Measurements from ENCODE around the gene CCDC188.
A peak's percentile ranks its signal among the peaks of the same experiment; 100 is the strongest.

Gene CCDC188

DNA sequence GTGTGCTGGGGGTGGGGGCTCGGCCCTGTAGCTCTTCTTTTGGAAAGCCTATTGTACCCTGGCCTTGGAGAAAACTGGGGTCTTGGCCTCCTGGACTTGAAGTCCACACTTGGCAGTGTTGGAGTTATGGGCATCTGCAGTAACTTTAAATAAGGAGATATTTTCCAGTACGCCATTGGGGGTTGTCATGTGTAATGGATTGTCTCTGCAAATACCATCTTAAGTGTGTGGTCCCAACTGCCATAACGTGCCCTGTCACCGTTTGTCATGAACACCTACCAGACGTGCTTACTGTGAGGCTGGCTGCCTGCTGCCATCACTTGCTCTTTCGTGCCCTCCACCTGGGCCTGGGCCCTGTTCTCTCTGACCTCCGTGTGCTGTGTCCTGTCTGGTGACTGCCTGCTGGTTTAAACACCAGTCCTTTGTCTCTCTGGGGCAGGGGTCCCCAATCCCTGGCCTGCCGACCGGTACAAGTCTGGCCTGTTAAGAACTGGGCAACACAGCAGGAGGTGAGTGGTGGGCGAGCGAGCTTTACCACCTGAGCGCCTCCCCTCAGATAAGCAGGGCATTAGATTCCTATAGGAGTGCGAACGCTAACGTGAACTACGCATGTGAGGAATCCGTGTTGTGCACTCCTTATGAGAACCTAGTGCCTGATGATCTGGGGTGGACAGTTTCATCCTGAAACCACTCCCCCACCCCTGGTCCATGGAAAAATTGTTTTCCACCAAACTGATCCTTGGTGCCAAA is 22.8 kb downstream of the CCDC188 start:
- no peak for DNase-seq
- in situ Hi-C loops (cut with HindIII; ENCODE audit: low pct_ligation_motif_present, low pct_unique_long_range_greater_than_20kb, low sequenced_read_pairs) = no loop called here

DNA sequence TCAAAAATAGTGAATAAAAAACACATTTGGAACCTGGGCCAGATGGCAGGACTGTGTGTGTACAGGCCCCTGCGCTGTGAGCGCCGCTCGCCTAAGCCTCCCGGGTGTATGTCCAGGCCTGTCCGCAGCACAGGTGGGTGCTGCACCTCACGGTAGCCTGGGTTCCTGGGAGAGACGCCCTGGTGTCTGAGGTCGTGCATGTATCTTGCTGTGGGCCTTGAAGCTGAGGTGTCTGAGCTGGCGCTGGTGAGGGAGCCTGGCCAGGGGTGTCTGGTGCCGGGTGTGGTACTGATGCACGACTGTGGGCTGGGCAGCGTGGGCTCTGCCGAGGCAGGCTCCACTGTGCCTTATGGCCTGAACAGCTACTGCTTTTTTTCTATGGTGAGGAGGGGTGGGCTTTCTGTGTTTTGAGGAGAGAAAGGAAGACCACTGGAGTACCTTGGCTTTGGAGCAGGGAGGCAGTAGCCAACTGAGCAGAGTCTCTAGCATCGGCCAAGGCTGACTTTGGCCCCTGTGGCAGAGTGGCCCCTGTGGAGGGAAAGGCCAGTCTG is 23.5 kb downstream of the CCDC188 start:
- in situ Hi-C loops (cut with HindIII; ENCODE audit: low pct_ligation_motif_present, low pct_unique_long_range_greater_than_20kb, low sequenced_read_pairs) = no loop called here
- DNase-seq = no peak

DNA sequence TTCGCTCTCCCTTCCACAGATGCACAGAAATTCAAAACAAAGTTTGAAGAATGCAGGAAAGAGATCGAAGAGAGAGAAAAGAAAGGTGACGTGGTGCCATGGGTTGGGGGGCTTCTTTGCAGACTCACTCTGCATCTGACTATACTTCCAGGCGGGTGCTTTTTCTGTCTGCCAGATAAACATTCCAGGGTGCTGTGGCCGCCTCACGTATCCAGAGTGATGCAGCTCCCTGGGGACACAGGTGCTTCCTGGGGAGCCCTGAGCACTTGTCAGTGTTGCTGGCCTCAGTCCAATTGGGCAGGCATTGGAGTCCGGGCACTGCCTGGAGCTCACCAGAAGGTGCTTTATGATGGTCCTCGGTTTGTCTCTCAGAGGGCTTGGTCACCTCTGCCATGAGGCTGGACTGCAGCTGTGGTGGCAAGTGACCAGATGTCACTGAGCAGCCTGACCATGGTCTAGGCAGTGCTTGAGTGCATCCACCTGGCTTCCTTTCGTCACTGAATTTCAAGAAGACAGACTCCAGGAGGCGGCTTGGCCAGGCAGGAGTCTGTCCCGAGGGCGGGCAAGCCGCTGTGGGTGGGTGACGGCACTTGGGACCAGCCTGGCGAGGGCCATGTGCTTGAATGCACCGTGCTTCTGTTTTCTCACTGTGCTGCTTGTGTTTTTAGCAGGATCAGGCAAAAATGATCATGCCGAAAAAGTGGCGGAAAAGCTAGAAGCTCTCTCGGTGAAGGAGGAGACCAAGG is 24.4 kb downstream of the CCDC188 start:
- no peak for DNase-seq
- in situ Hi-C loops (cut with HindIII; ENCODE audit: low pct_ligation_motif_present, low pct_unique_long_range_greater_than_20kb, low sequenced_read_pairs) = no loop called here

DNA sequence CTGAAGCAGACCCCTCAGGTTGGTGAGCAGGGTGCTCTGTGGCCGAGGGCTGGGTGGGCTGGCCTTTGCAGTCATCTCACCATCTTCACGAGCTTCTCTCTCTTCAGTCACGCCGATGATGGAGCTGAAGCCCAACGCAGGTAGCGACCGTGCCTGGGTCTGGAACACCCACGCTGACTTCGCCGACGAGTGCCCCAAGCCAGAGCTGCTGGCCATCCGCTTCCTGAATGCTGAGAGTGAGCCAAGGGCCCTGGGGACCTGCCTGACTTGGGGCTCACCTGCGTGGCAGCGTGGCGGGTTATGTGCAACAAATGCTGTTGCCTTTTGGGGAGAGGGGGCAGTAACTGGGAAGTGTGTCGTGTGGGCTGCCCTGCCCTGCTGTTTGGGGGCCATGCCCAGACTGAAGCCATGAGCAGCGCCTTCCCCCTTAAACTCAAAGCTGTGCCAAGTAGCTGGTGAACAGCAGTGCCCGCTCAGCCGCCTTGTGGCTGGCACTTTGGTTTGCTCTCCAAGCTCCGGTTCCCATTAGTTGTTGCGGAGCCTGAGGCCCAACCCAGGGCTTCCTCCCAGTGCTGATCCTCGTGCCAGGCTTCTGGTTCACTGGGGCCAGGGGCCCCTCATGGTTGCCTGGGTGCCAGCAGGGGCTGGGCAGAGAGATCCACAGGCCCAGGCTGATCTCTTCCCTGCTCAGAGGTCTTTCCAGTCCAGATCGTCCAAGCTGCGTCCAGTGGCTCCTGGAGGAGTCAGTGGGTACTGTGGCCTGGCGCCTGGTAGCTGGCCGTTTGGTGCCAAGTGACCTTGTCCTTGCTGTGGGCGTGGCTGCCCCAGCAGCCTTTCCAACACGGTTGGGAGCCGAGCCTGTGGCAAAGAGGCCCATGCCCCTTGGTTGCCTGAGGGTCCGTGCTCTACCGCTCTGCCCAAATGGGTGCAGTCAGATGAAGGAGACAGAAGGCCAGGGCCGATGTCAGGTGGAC is 25.4 kb downstream of the CCDC188 start:
- in situ Hi-C loops (cut with HindIII; ENCODE audit: low pct_ligation_motif_present, low pct_unique_long_range_greater_than_20kb, low sequenced_read_pairs) = no loop called here
- DNase-seq = no peak

DNA sequence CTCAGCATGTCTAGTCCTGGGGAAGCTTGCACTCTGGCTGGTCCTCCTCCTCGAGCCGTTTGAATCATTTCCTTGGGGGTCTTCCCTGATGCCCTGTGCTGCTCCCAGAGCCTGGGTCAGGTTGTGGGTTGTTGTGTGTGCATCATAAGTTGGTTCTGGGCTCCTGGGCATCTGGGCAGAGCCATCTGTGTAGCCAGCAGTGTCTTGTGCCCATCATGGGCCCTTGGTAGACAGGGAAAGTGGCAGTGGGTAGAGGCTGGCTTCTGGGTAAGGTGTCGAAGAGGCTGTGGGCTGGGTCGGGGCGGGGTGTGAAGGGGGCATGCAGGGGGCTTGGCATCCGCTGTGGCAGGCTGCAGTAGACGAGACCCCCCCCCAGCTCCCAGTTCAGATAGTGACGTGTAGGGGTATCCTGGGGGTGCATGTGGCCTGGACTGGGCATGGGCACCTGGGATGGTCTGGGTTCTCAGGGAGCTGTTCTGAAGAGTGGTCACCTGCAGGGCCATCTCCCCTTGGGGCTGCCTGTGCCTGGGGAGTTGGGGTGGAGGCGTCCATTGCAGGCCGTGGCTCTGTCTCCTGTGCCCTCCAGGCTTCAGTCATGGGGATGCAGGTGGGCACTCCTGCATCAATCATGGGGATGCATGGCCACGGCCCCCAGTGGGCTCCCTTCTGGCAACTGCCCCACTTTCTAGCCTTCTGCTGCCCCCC is 26.6 kb downstream of the CCDC188 start:
- no peak for DNase-seq
- in situ Hi-C loops (cut with HindIII; ENCODE audit: low pct_ligation_motif_present, low pct_unique_long_range_greater_than_20kb, low sequenced_read_pairs) = no loop called here

DNA sequence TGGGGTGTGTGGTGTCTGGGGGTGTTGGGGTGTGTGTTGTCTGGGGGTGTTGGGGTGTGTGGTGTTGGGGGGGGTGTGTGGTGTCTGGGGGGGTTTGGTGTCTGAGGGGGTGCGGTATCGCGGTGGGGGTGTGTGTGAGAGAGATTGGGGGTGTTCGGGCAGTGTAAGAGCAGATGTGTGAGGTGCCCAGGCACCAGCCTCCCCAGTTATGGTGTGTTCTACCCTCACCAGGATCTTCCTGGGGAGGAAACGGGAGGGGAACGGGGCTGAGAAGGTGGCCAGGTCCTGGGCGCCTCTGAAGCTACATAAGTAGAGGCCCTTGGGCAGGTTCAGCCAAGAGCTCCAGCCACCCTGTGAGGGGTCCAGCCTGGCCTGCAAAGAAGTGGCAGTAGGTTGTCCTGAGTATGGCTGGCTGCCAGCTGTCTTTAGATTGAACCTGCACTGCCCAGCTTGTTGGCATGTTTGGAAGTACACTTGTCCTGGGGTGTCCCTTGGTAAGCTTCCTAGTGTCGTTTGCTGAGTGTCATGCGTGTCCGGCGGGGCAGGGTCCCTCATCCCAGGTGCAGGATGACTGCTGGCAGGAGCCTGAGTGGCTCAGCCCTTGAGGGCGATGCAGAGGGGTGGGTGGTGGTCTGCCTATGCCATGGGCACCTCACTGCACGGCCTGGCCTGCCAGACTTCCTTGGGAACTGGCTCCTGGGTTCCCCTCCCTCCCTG is 27.3 kb downstream of the CCDC188 start:
- DNase-seq = no peak
- in situ Hi-C loops (cut with HindIII; ENCODE audit: low pct_ligation_motif_present, low pct_unique_long_range_greater_than_20kb, low sequenced_read_pairs) = no loop called here

DNA sequence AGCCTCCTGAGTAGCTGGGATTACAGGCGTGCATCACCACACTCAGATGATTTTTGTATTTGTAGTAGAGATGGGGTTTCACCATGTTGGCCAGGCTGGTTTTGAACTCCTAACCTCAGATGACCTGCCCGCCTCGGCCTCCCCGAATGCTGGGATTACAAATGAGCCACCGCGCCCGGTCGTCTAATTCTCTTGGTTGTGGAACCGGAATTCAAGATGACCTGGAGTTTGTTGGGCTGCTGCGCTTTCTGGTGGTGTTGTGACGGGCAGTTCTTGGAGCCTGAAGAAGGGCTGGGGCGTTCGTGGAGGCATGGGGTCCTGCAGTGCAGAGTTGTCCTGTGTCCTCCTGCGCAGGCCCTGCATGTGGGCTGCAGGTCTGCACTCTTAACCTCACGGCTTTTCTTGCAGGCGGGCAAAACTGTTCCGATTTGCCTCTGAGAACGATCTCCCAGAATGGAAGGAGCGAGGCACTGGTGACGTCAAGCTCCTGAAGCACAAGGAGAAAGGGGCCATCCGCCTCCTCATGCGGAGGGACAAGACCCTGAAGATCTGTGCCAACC is 28.9 kb downstream of the CCDC188 start:
- in situ Hi-C loops (cut with HindIII; ENCODE audit: low pct_ligation_motif_present, low pct_unique_long_range_greater_than_20kb, low sequenced_read_pairs) = no loop called here
- DNase-seq = no peak

DNA sequence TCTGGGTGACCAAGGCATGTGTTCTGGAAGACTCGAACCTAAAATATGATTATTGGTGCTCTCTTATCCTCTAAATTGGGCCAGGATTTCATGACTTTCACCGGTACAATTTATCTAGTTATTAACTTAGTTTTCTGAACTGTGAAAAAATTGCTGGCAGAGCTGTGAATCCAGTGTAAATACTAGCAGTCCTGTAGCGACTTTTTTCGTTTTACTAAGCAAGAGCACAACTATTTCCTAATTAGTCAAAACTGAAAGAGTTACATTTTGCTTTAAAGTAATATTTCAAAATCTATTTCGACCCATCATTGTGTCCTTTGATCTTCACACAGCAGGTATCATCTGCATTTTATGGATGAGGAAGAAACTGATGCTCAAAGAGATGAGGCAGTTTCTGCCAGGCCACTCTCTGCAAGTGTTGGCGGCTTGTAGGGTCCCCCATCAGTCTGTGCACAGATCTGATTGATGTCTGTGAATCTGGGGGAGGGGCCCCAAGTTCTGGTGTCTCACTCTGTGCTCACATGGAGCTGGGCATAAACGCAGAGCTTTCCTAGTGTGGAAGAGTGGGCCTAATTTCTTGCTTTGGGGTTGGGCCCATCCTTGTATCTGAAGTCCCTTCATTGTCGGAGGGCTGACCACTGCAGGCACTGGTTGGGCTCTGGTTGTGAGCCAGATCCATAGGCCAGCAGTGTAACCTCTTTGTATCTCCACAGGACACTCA is 32.4 kb downstream of the CCDC188 start:
- in situ Hi-C loops (cut with HindIII; ENCODE audit: low pct_ligation_motif_present, low pct_unique_long_range_greater_than_20kb, low sequenced_read_pairs) = no loop called here
- no peak for DNase-seq

DNA sequence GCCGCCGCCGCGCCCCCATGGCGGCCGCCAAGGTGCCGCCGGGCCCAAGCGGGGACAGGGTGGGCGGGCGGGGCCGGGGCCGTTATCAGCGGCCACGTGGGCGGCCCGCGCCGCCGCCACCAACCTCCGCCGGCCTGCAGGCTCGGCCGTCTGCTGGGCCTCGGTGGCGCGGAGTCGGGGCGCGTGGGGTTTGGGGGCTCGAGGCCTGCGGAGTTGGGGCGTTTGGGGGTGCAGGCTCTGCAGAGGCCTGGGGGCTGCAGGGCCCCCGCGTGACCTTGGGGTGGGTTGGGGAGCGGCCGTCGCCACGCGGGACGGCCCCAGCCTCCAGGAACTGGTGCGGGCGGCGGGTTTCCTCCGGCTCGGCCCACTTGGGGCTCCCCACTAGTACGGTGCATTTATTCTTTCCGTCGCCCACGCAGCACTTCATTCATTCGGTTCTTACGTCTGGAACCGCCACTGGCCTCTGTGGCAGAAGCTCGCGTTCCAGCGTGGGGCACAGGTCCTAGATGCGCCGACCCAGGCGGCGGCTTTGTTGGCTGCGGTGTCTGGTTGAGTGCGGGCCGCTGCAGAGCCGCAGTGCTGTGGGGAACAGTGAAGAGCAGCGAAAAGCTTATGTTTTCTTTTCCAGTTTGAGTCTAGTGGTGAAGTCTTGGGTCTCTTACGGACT is 33.1 kb downstream of the CCDC188 start:
- in situ Hi-C loops (cut with HindIII; ENCODE audit: low pct_ligation_motif_present, low pct_unique_long_range_greater_than_20kb, low sequenced_read_pairs) = no loop called here
- peak; percentile 24 for DNase-seq

DNA sequence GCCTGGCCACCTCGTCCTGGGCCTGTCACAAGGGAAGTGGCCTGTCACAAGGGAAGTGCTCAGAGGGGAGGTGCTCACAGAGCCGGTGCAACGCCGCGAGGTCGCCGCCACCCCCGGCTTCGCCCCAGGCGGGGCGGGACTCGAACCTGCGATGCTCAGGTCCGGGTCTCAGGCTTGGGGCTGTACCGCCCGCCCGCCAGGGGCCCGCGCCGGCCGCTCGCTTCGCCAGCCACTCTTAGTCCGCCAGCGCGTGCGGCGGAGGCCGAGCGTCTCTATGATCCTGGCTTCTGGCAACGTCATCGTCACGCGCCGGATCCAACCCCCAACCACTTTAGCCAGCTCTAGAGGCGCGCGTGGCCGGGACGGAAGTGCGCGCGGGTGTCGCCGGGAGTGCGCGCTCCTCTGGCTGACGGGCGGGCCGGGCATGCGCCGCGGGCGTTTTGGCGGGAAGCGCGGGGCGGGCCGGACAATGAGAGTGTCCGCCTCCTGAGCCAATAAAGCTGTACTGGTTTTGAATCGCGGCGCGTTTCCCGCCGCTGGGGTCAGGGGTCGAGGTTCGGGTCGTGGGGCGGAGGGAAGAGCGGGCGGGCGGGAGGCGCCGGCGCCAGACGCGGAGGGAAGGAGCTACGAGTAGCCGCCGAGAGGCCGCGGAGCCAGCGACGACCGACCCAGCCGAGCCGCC is 33.8 kb downstream of the CCDC188 start, which contains the start of gene TRMT2A:
Gene TRMT2A (minus strand): TSS at position 276 of the 682 bp plus-strand sequence. CDS start 320 bp downstream, outside the sequence.
- in situ Hi-C loops (cut with HindIII; ENCODE audit: low pct_ligation_motif_present, low pct_unique_long_range_greater_than_20kb, low sequenced_read_pairs) = no loop called here

DNA sequence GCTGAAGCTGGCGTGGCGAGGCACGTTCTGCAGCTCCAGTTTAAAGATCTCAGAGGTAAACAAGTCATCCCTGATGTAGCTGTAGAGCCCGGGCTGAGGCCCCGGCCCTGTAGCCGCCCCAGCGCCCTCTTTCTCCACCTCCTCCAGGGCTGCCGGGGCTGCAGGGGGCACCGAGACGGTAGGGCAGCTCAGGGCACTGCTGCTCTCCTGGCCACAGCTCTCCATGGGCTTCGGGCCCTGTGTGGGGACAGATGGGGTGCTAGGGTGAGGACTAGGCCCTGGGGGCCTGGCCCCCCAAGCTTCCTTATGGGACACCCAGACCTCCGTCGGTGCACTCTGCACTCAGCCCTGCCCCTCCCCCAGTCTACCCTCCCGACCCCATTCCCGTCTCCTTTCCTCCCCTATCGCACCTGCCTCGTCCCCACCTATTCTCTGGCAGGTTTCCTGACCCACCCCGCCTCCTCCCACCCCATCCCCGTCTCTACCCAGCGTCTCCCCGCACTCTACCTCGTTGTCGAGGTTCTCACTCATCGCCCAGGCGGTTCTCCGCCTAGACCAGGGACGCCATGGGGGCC is 34.4 kb downstream of the CCDC188 start:
- DNase-seq = no peak
- in situ Hi-C loops (cut with HindIII; ENCODE audit: low pct_ligation_motif_present, low pct_unique_long_range_greater_than_20kb, low sequenced_read_pairs) = no loop called here

More for the DNA sequence above, 33.8 kb downstream of the CCDC188 start, which contains the start of gene TRMT2A:
- DNase-seq = peak; percentile 95

DNA sequence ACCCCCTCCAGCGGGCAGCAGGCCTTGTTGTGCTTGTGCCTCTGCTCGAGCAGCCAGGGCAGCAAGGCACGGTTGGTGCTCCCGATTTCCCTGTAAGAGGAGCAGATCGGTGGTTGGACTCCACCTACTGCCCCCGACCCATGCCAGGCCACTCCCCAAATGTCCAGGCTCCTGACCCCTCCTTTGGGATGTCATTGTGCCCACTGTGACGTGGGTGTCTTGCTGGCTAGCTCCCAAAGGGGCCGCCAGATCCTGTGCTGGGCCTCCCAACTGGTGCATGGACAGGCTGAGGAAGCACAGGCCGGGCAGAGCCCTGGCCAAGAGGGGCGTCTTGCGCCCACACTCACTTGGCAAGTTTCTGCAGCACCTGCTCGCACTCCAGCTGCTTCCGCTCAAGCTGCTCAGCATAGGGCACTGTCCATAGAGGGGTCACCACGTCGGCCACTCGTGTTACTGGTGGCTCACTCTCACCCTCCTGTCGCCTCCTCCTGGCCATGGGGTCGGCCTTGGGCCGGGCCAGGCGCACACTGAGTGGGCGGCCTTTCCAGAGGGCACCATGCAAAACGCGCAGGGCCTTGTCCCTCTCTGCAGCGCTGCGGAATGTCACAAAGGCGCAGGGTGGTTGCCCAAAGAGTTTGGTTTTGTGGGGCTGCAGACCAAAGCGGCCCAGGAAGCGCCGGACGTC is 35.0 kb downstream of the CCDC188 start, which contains the start of gene RANBP1:
Gene RANBP1 (plus strand): TSS at position 414 of the 685 bp plus-strand sequence. CDS start 81 bp downstream, at position 495.
- in situ Hi-C loops (cut with HindIII; ENCODE audit: low pct_ligation_motif_present, low pct_unique_long_range_greater_than_20kb, low sequenced_read_pairs) = no loop called here
- DNase-seq = no peak

DNA sequence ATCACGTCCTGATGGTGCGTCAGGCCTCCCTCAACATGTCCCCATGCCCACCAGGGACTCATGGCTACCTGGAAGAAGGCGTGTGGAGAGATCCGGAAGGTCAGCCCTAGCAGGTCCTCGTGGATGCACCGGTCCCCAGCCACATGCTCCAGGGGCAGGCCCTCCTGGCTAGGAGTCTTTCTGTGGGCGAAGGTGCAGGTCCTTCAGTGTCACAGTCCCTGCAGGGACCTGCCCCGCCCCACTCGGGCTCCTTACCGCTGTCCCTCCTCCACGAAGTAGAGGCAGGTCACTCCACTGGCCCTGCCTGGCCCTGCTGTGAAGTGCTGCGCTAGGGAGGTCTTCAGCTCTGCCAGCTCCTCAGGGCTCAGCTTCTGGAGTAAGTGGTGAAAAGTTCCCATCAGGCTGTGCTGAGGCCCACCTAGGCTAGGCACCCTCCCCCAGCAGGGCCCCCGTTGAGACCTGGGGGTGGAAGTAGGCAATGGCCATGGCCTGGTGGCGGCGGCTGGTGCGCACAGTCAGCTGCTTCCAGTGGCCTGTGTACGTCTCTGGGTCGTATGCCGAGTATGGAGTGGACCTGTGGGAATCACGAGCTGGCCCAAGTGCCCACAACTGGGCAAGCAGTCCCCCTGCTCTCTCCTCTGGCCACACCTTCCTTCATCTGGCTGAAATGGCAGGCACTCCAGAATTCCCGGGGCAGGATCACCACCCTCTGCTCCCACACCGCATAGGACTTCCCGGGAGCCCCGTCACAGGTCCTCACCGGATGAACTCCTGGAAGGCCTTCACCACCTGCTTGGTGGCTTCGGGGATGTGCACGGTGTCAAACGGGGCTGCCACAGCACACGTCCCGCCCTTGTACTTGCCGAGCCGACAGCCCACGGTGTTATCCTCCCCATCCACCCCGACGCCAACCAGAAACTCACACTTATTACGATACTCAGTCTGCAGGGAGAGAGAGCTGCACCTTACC is 36.1 kb downstream of the CCDC188 start:
- in situ Hi-C loops (cut with HindIII; ENCODE audit: low pct_ligation_motif_present, low pct_unique_long_range_greater_than_20kb, low sequenced_read_pairs) = no loop called here
- DNase-seq = no peak
